Effector memory CD4-positive, alpha-beta T cell (primary cell): ENCODE measurements around the gene RBP3.
A peak's percentile ranks its signal among the peaks of the same experiment; 100 is the strongest.

Experiments
- DNase-seq, 3 donors: peaks; one replicate each; pipeline ENCODE4 v3.0.0-alpha.2; 2020
- H3K27ac ChIP-seq: 2 replicates; pipeline ENCODE4 v1.7.0; 2013; ENCODE audit warnings: mild to moderate bottlenecking, low read length, moderate library complexity; ENCODE audit not compliant: insufficient read depth, poor library complexity, severe bottlenecking
- H3K27me3 ChIP-seq: replicated peaks from 2 replicates; pipeline ENCODE4 v1.7.0; 2013; ENCODE audit warnings: mild to moderate bottlenecking, low read length; ENCODE audit not compliant: insufficient read depth, control insufficient read depth, poor library complexity, severe bottlenecking
- H3K36me3 ChIP-seq: 2 replicates; pipeline ENCODE4 v1.7.0; 2013; ENCODE audit warnings: mild to moderate bottlenecking, low read length, moderate library complexity; ENCODE audit not compliant: control insufficient read depth, insufficient read depth
- H3K4me1 ChIP-seq: 2 replicates; pipeline ENCODE4 v1.7.0; 2013; ENCODE audit warnings: low read length, mild to moderate bottlenecking; ENCODE audit not compliant: control insufficient read depth, insufficient read depth, poor library complexity, severe bottlenecking
- H3K4me3 ChIP-seq: 2 replicates; pipeline ENCODE4 v1.7.0; 2013; ENCODE audit warnings: low read length, low read depth, mild to moderate bottlenecking; ENCODE audit not compliant: insufficient read depth, poor library complexity, severe bottlenecking
- H3K9me3 ChIP-seq: 2 replicates; pipeline ENCODE4 v1.7.0; 2013; ENCODE audit warnings: mild to moderate bottlenecking, low read length, moderate library complexity; ENCODE audit not compliant: control insufficient read depth

The RBP3 gene

GRCh38 chr10:47334466-47335295 lies 13.5 kb upstream of the RBP3 start:
- H3K9me3 ChIP-seq: no peaks in the 10 kb centered on the region
- H3K36me3 ChIP-seq: no peaks in the 10 kb centered on the region
- H3K27me3 ChIP-seq: no peaks in the 10 kb centered on the region
- H3K4me3 ChIP-seq: no peak overlapping the region
- no peaks in the 10 kb centered on the region for H3K4me1 ChIP-seq
- no peak overlapping the region for H3K27ac ChIP-seq
- no peak for DNase-seq

- no peak for DNase-seq
- H3K4me1 ChIP-seq: no peaks in the 10 kb centered on the region
- H3K27me3 ChIP-seq: no peaks in the 10 kb centered on the region
Observed at GRCh38 chr10:47335906-47336305, 12.3 kb upstream of the RBP3 start.

GRCh38 chr10:47336387-47337134 lies 11.6 kb upstream of the RBP3 start:
- H3K36me3 ChIP-seq: no peaks in the 10 kb centered on the region
- H3K27ac ChIP-seq: no peak overlapping the region
- no peak overlapping the region for H3K4me3 ChIP-seq
- no peak for DNase-seq
- no peaks in the 10 kb centered on the region for H3K4me1 ChIP-seq
- H3K27me3 ChIP-seq: no peaks in the 10 kb centered on the region
- H3K9me3 ChIP-seq: no peaks in the 10 kb centered on the region

More at GRCh38 chr10:47335906-47336305, 12.3 kb upstream of the RBP3 start:
- no peaks in the 10 kb centered on the region for H3K9me3 ChIP-seq
- H3K4me3 ChIP-seq: no peak overlapping the region
- H3K27ac ChIP-seq: no peak overlapping the region
- H3K36me3 ChIP-seq: no peaks in the 10 kb centered on the region

GRCh38 chr10:47337310-47337709 lies 10.9 kb upstream of the RBP3 start:
- H3K27ac ChIP-seq: no peak overlapping the region
- no peaks in the 10 kb centered on the region for H3K4me1 ChIP-seq
- H3K4me3 ChIP-seq: no peak overlapping the region
- H3K36me3 ChIP-seq: no peaks in the 10 kb centered on the region
- no peak for DNase-seq
- no peaks in the 10 kb centered on the region for H3K9me3 ChIP-seq
- no peaks in the 10 kb centered on the region for H3K27me3 ChIP-seq

- no peaks in the 10 kb centered on the region for H3K4me1 ChIP-seq
- no peak overlapping the region for H3K4me3 ChIP-seq
- no peak overlapping the region for H3K27ac ChIP-seq
- no peak for DNase-seq
- no peaks in the 10 kb centered on the region for H3K27me3 ChIP-seq
- no peaks in the 10 kb centered on the region for H3K36me3 ChIP-seq
- H3K9me3 ChIP-seq: no peaks in the 10 kb centered on the region
Observed at GRCh38 chr10:47339186-47339735, 8.9 kb upstream of the RBP3 start.

GRCh38 chr10:47339759-47340607 lies 8.2 kb upstream of the RBP3 start:
- no peaks in the 10 kb centered on the region for H3K9me3 ChIP-seq
- no peaks in the 10 kb centered on the region for H3K36me3 ChIP-seq
- H3K27ac ChIP-seq: no peak overlapping the region
- no peaks in the 10 kb centered on the region for H3K4me1 ChIP-seq
- no peak for DNase-seq
- H3K27me3 ChIP-seq: no peaks in the 10 kb centered on the region
- H3K4me3 ChIP-seq: no peak overlapping the region

GRCh38 chr10:47340608-47341170 lies 7.5 kb upstream of the RBP3 start:
- Histone ChIP-seq H3K27ac (no peak overlapping the region), H3K4me3 (no peak overlapping the region), H3K4me1 (no peaks in the 10 kb centered on the region), H3K27me3 (no peaks in the 10 kb centered on the region), H3K36me3 (no peaks in the 10 kb centered on the region), H3K9me3 (no peaks in the 10 kb centered on the region)
- peak; percentile 11 to 50 (median 28) for DNase-seq

GRCh38 chr10:47344996-47345870 lies 2.9 kb upstream of the RBP3 start:
- H3K9me3 ChIP-seq: no peaks in the 10 kb centered on the region
- H3K27me3 ChIP-seq: no peaks in the 10 kb centered on the region
- H3K27ac ChIP-seq: no peak overlapping the region
- no peak for DNase-seq
- H3K4me1 ChIP-seq: no peaks in the 10 kb centered on the region
- H3K4me3 ChIP-seq: no peak overlapping the region
- no peaks in the 10 kb centered on the region for H3K36me3 ChIP-seq
